Fibroblast of the aortic adventitia (primary cell): ENCODE data around the gene WT1. TPM values are rescaled to one million over a fixed set of nuclear protein-coding genes. Genes with fewer than 3 reads are reported as not detected.

ENCODE experiments used
- DNase-seq: peaks from one replicate; pipeline ENCODE4 v3.0.0-alpha.2; 2010; ENCODE audit warnings: low read depth
- H3K4me3 ChIP-seq: 2 replicates; pipeline ENCODE4 v1.5.1; 2011; ENCODE audit warnings: low read depth, mild to moderate bottlenecking, control low read depth, low read length, moderate library complexity
- CTCF ChIP-seq: IDR thresholded peaks from 2 replicates; pipeline ENCODE4 v1.5.1; 2011; ENCODE audit warnings: mild to moderate bottlenecking, low read length, control low read depth, inconsistent platforms; ENCODE audit not compliant: insufficient read depth
- total RNA-seq: library from RNA; depleted of rRNA; stranded (reverse); fragments of >200 nt; gene quantifications from 2 replicates; pipeline ENCODE4 v1.2.3, GENCODE V29; 2012; ENCODE audit warnings: low replicate concordance

The WT1 gene
- total RNA-seq, 1 donor = 0.27 TPM

- DNase-seq = no peak
- no peak overlapping the region for H3K4me3 ChIP-seq
- no peak for TF ChIP-seq CTCF
Observed at GRCh38 chr11:32425761-32426160, 9.6 kb downstream of the WT1 start.

- DNase-seq = no peak
- no peak overlapping the region for H3K4me3 ChIP-seq
- TF ChIP-seq CTCF = no peak
Observed at GRCh38 chr11:32422545-32422944, 12.8 kb downstream of the WT1 start.

- peak; percentile 12 for DNase-seq
- no peak overlapping the region for H3K4me3 ChIP-seq
- no peak for TF ChIP-seq CTCF
Observed at GRCh38 chr11:32421992-32422391, 13.3 kb downstream of the WT1 start.

GRCh38 chr11:32420937-32421901, 14.1 kb downstream of the WT1 start:
- no peak for DNase-seq
- no peak for TF ChIP-seq CTCF
- no peak overlapping the region for H3K4me3 ChIP-seq

- no peak overlapping the region for H3K4me3 ChIP-seq
- no peak for TF ChIP-seq CTCF
- DNase-seq = no peak
Observed at GRCh38 chr11:32420139-32420538, 15.2 kb downstream of the WT1 start.

- TF ChIP-seq CTCF = no peak
- DNase-seq = no peak
- H3K4me3 ChIP-seq = no peak overlapping the region
Observed at GRCh38 chr11:32418836-32419235, 16.5 kb downstream of the WT1 start.

- no peak overlapping the region for H3K4me3 ChIP-seq
- no peak for TF ChIP-seq CTCF
- DNase-seq = no peak
Observed at GRCh38 chr11:32417806-32418205, 17.5 kb downstream of the WT1 start.
